ENCODE data around the gene SHISA8. TPM values are rescaled to one million over a fixed set of nuclear protein-coding genes. Genes with fewer than 3 reads are reported as not detected.
A peak's percentile ranks its signal among the peaks of the same experiment; 100 is the strongest.

SHISA8 gene
- total and polyA plus RNA-seq, 2 of the 13 experiments (the other 11 are each of a cell fraction or from before 2014, with no cell fraction given): not detected

- POLR2A ChIA-PET: no interaction called here
- Histone ChIP-seq H3K4me1 (ENCODE audit: insufficient read depth, low read length) (peaks cover 7% of the 10 kb centered on the region; the same call in 1 of the 2 replicates), H3K79me2 (ENCODE audit: insufficient read depth, low read length) (no peaks in the 10 kb centered on the region), H3K36me3 (replicated peaks in 1 of 2; ENCODE audit: control insufficient read depth in 1 of 2, insufficient read depth in 2 of 2, low read length in 2 of 2) (peaks cover 5 to 18% of the 10 kb centered on the region in 2 experiments), H3K9ac (ENCODE audit: insufficient read depth, low read depth, low read length) (no peak overlapping the region), H2AFZ (ENCODE audit: low read length) (no peak overlapping the region), H4K20me1 (ENCODE audit: insufficient read depth, low read length) (peaks cover 36% of the 10 kb centered on the region), H3K4me3 (replicated peaks in 1 of 3; ENCODE audit: insufficient read depth in 1 of 3, low read depth in 2 of 3, low read length in 3 of 3) (no peak overlapping the region), H3K9me3 (ENCODE audit: low read length) (no peaks in the 10 kb centered on the region), H3K27me3 (ENCODE audit: control insufficient read depth in 1 of 2, insufficient read depth in 2 of 2, low read length in 2 of 2) (peaks cover 19 to 41% of the 10 kb centered on the region in 2 experiments; a peak in 4 of 5 replicates), H3K4me2 (ENCODE audit: low read depth, low read length) (no peak overlapping the region), H3K27ac (ENCODE audit: extremely low read length, insufficient read depth, low read length) (no peak overlapping the region)
- ATAC-seq (peak; percentile 24), DNase-seq (ENCODE audit: low spot score) (no peak), FAIRE-seq (no peak)
- CTCF ChIA-PET (ENCODE audit: low intra/inter-chr PET ratio, low total read pairs): no interaction called here
- 75% methylated on average over 4 of the region's 14 CpGs for WGBS (ENCODE audit: low lambda C conversion rate)
- intact Hi-C loops (cut with micrococcal nuclease; ENCODE audit: unreplicated experiment) (no loop called here), in situ Hi-C loops (cut with HindIII; ENCODE audit: extremely low pct_ligation_motif_present, low pct_unique_long_range_greater_than_20kb) (no loop called here)
- no TSS peak for BruUV-seq (replicated peaks)
- TF ChIP-seq ZUFSP (CRISPR knock-in tag; IDR thresholded peaks at IDR 0.05; ENCODE audit: borderline replicate concordance) (no peak), CEBPB (IDR thresholded peaks at IDR 0.05; ENCODE audit: borderline replicate concordance, low read depth, low read length) (no peak), MAX (IDR thresholded peaks at IDR 0.05) (no peak), CSRNP2 (CRISPR knock-in tag; conservative IDR thresholded peaks at IDR 0.05; ENCODE audit: low read depth) (no peak), ZNF672 (CRISPR knock-in tag; IDR thresholded peaks at IDR 0.05) (no peak), ZNF142 (CRISPR knock-in tag; IDR thresholded peaks at IDR 0.05) (no peak), ZNF720 (CRISPR knock-in tag; IDR thresholded peaks at IDR 0.05) (no peak), ARID5B (CRISPR knock-in tag; IDR thresholded peaks at IDR 0.05) (no peak)
Observed at GRCh38 chr22:41908411-41909309, 6.2 kb downstream of the SHISA8 start.

Measured in HepG2 (cell line).